Measurements from ENCODE around the gene ITIH4.

Gene ITIH4

GRCh38 chr3:52798376-52798977, 32.0 kb downstream of the ITIH4 start:
- no peak for DNase-seq (ENCODE audit: low read depth)

- DNase-seq (ENCODE audit: low read depth): no peak
Measured at GRCh38 chr3:52796411-52796810, 34.1 kb downstream of the ITIH4 start.

- no peak for DNase-seq (ENCODE audit: low read depth)
Measured at GRCh38 chr3:52795298-52795900, 35.1 kb downstream of the ITIH4 start.

- DNase-seq (ENCODE audit: low read depth): no peak
Measured at GRCh38 chr3:52794612-52795099, 35.8 kb downstream of the ITIH4 start, which contains the start of gene ITIH3. Gene ITIH3, plus strand, starts transcription at chr3:52794796. Its CDS starts 8 bp downstream, at chr3:52794804.

GRCh38 chr3:52793702-52794611, 36.5 kb downstream of the ITIH4 start:
- no peak for DNase-seq (ENCODE audit: low read depth)

GRCh38 chr3:52792961-52793695, 37.3 kb downstream of the ITIH4 start:
- DNase-seq (ENCODE audit: low read depth): no peak

GRCh38 chr3:52792413-52792812, 38.1 kb downstream of the ITIH4 start:
- DNase-seq (ENCODE audit: low read depth): no peak

GRCh38 chr3:52791928-52792327, 38.5 kb downstream of the ITIH4 start:
- DNase-seq (ENCODE audit: low read depth): no peak

GRCh38 chr3:52791366-52791765, 39.1 kb downstream of the ITIH4 start:
- DNase-seq (ENCODE audit: low read depth): no peak

- DNase-seq (ENCODE audit: low read depth): no peak
Measured at GRCh38 chr3:52790741-52791140, 39.7 kb downstream of the ITIH4 start.

GRCh38 chr3:52790337-52790736, 40.1 kb downstream of the ITIH4 start:
- no peak for DNase-seq (ENCODE audit: low read depth)

- DNase-seq (ENCODE audit: low read depth): no peak
Measured at GRCh38 chr3:52789746-52790040, 40.8 kb downstream of the ITIH4 start.

GRCh38 chr3:52788890-52789745, 41.4 kb downstream of the ITIH4 start:
- no peak for DNase-seq (ENCODE audit: low read depth)

- DNase-seq (ENCODE audit: low read depth): no peak
Measured at GRCh38 chr3:52787672-52788625, 42.5 kb downstream of the ITIH4 start.

- no peak for DNase-seq (ENCODE audit: low read depth)
Measured at GRCh38 chr3:52787246-52787645, 43.2 kb downstream of the ITIH4 start.

- DNase-seq (ENCODE audit: low read depth): no peak
Measured at GRCh38 chr3:52786330-52787215, 43.9 kb downstream of the ITIH4 start.

GRCh38 chr3:52784931-52785590, 45.4 kb downstream of the ITIH4 start:
- DNase-seq (ENCODE audit: low read depth): no peak

- DNase-seq (ENCODE audit: low read depth): no peak
Measured at GRCh38 chr3:52784021-52784621, 46.4 kb downstream of the ITIH4 start.
